HepG2 (cell line): ENCODE measurements around the gene LYRM4. TPM values are rescaled to one million over a fixed set of nuclear protein-coding genes. Genes with fewer than 3 reads are reported as not detected.

Source experiments
- ARNT ChIP-seq: fragments of 450-650 bp; IDR thresholded peaks from 2 replicates; pipeline ENCODE4 v1.6.1; 2017
- ATRX ChIP-seq: sonication (generic); formaldehyde crosslinking; IDR thresholded peaks from 2 replicates; pipeline ENCODE4 v1.4.0; 2020; ENCODE audit warnings: missing genetic modification reagents, borderline replicate concordance
- BRD4 ChIP-seq: sonication (generic); formaldehyde crosslinking; IDR thresholded peaks from 2 replicates; pipeline ENCODE4 v1.4.0; 2020; ENCODE audit warnings: missing genetic modification reagents
- GATAD2A ChIP-seq: IDR thresholded peaks from 2 replicates; pipeline ENCODE4 v1.6.1; 2016
- HNF4G ChIP-seq, 2 experiments: sonication (generic) in 1 of 2; formaldehyde crosslinking in 1 of 2; IDR thresholded peaks; 2 replicates each; pipeline versions ENCODE4 v1.4.0 to v1.6.1; 2011 to 2020; ENCODE audit warnings: borderline replicate concordance in 2 of 2, low read depth in 2 of 2, mild to moderate bottlenecking in 2 of 2, low read length in 1 of 2, missing genetic modification reagents in 1 of 2, moderate library complexity in 1 of 2
- KLF6 ChIP-seq: IDR thresholded peaks from 2 replicates; pipeline ENCODE4 v1.8.0; 2016; ENCODE audit warnings: missing biosample characterization, missing genetic modification reagents
- MXI1 ChIP-seq: IDR thresholded peaks from 3 replicates; pipeline ENCODE4 v1.6.1; 2012; ENCODE audit warnings: low read depth, low read length, inconsistent platforms, borderline replicate concordance
- PCBP1 ChIP-seq: fragments of 200-400 bp; formaldehyde crosslinking; IDR thresholded peaks from 2 replicates; pipeline ENCODE4 v1.6.1; 2017; ENCODE audit warnings: mild to moderate bottlenecking, low read depth, low read length, borderline replicate concordance
- PHF5A ChIP-seq: IDR thresholded peaks from one replicate; pipeline ENCODE4 v1.6.1; 2018; ENCODE audit warnings: low read depth, missing genetic modification reagents; ENCODE audit not compliant: unreplicated experiment
- POLR2AphosphoS5 ChIP-seq: IDR thresholded peaks from 2 replicates; pipeline ENCODE4 v1.6.1; 2012; ENCODE audit warnings: low read depth, low read length
- TBP ChIP-seq: sonication (generic); formaldehyde crosslinking; IDR thresholded peaks from 2 replicates; pipeline ENCODE4 v1.5.0; 2020; ENCODE audit warnings: missing genetic modification reagents
- ZNF180 ChIP-seq: sonication (generic); formaldehyde crosslinking; IDR thresholded peaks from 2 replicates; pipeline ENCODE4 v1.4.0; 2020; ENCODE audit warnings: low read depth, missing genetic modification reagents, borderline replicate concordance
- ZNF777 ChIP-seq: sonication (generic); formaldehyde crosslinking; IDR thresholded peaks from 2 replicates; pipeline ENCODE4 v1.4.0; 2020; ENCODE audit warnings: missing genetic modification reagents
- ZNF878 ChIP-seq: sonication (generic); formaldehyde crosslinking; IDR thresholded peaks from 2 replicates; pipeline ENCODE4 v1.8.1; 2023; ENCODE audit warnings: mild to moderate bottlenecking, missing genetic modification reagents, moderate library complexity
- polyA plus RNA-seq, 8 experiments: library from polyadenylated mRNA; depleted of rRNA in 3 of 8; stranded (reverse) in 7 of 8; unstranded in 1 of 8; fragments of >200 nt; fragmentation: Illumina TruSeq in 4 of 8; extraction: Trizol in 4 of 8; gene quantifications; 2 replicates each; pipeline versions ENCODE4 v1.2.1 to v1.2.3, GENCODE V29; 2011 to 2016; ENCODE audit warnings: low read depth in 4 of 8, missing spikeins in 1 of 8, mixed read lengths in 1 of 8; ENCODE audit not compliant: insufficient read depth in 1 of 8
- total RNA-seq, 5 experiments: library from RNA; depleted of rRNA; stranded (reverse); fragments of >200 nt; fragmentation: Illumina TruSeq; extraction: Trizol; gene quantifications; 2 replicates each; pipeline ENCODE4 v1.2.3, GENCODE V29; 2016; ENCODE audit warnings: low read depth in 1 of 5
- TF ChIP-seq, protein P1 (sequence below): IDR thresholded peaks from 2 replicates; pipeline ENCODE4 v1.6.1; 2018; ENCODE audit warnings: missing genetic modification reagents, mild to moderate bottlenecking, missing compliant biosample characterization
- TF ChIP-seq, protein P2 (sequence below): sonication (generic); formaldehyde crosslinking; IDR thresholded peaks from 2 replicates; pipeline ENCODE4 v1.4.0; 2020; ENCODE audit warnings: low read depth, mild to moderate bottlenecking, missing genetic modification reagents
- TF ChIP-seq, protein P3 (sequence below): sonication (generic); formaldehyde crosslinking; IDR thresholded peaks from 2 replicates; pipeline ENCODE4 v1.4.0; 2020; ENCODE audit warnings: mild to moderate bottlenecking, missing genetic modification reagents
- TF ChIP-seq, protein P4 (sequence below): sonication (generic); formaldehyde crosslinking; IDR thresholded peaks from 2 replicates; pipeline ENCODE4 v1.8.0; 2022; ENCODE audit warnings: mild to moderate bottlenecking, missing genetic modification reagents, borderline replicate concordance
- TF ChIP-seq, protein P5 (sequence below): IDR thresholded peaks from 2 replicates; pipeline ENCODE4 v1.6.1; 2016; ENCODE audit warnings: mild to moderate bottlenecking

Gene LYRM4
- total and polyA plus RNA-seq, 2 of the 13 experiments (the other 11 are each of a cell fraction or from before 2014, with no cell fraction given) = 64.6 to 67.5 TPM

GRCh38 chr6:5059036-5059896 lies 201.5 kb downstream of the LYRM4 start (continued):
- TF ChIP-seq POLR2AphosphoS5 (peak; percentile 43; the same call in 1 of the 2 replicates), TBP (CRISPR knock-in tag) (no peak), BRD4 (CRISPR knock-in tag) (no peak), HNF4G (IDR thresholded peaks at IDR 0.05; ENCODE audit: borderline replicate concordance, low read depth, low read length) (peak; percentile 100), HNF4G (CRISPR knock-in tag; IDR thresholded peaks at IDR 0.05; ENCODE audit: borderline replicate concordance, low read depth) (peak; percentile 98), PCBP1 (no peak), ZNF180 (CRISPR knock-in tag) (no peak), ATRX (CRISPR knock-in tag) (no peak), GATAD2A (CRISPR knock-in tag) (peak; percentile 95), ZNF878 (CRISPR knock-in tag) (peak; percentile 58; the same call in 1 of the 2 replicates), ARNT (no peak), MXI1 (peak; percentile 43; the same call in 1 of the 3 replicates), PHF5A (CRISPR knock-in tag) (peak; percentile 28), ZNF777 (CRISPR knock-in tag) (no peak), KLF6 (CRISPR knock-in tag) (peak; percentile 66; the same call in 1 of the 2 replicates)
- TF ChIP-seq, protein P1, sequence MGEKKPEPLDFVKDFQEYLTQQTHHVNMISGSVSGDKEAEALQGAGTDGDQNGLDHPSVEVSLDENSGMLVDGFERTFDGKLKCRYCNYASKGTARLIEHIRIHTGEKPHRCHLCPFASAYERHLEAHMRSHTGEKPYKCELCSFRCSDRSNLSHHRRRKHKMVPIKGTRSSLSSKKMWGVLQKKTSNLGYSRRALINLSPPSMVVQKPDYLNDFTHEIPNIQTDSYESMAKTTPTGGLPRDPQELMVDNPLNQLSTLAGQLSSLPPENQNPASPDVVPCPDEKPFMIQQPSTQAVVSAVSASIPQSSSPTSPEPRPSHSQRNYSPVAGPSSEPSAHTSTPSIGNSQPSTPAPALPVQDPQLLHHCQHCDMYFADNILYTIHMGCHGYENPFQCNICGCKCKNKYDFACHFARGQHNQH (CRISPR knock-in tag) = peak; percentile 92
- TF ChIP-seq, protein P2, sequence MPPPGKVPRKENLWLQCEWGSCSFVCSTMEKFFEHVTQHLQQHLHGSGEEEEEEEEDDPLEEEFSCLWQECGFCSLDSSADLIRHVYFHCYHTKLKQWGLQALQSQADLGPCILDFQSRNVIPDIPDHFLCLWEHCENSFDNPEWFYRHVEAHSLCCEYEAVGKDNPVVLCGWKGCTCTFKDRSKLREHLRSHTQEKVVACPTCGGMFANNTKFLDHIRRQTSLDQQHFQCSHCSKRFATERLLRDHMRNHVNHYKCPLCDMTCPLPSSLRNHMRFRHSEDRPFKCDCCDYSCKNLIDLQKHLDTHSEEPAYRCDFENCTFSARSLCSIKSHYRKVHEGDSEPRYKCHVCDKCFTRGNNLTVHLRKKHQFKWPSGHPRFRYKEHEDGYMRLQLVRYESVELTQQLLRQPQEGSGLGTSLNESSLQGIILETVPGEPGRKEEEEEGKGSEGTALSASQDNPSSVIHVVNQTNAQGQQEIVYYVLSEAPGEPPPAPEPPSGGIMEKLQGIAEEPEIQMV = peak; percentile 55; the same call in 1 of the 2 replicates
- TF ChIP-seq, protein P3, sequence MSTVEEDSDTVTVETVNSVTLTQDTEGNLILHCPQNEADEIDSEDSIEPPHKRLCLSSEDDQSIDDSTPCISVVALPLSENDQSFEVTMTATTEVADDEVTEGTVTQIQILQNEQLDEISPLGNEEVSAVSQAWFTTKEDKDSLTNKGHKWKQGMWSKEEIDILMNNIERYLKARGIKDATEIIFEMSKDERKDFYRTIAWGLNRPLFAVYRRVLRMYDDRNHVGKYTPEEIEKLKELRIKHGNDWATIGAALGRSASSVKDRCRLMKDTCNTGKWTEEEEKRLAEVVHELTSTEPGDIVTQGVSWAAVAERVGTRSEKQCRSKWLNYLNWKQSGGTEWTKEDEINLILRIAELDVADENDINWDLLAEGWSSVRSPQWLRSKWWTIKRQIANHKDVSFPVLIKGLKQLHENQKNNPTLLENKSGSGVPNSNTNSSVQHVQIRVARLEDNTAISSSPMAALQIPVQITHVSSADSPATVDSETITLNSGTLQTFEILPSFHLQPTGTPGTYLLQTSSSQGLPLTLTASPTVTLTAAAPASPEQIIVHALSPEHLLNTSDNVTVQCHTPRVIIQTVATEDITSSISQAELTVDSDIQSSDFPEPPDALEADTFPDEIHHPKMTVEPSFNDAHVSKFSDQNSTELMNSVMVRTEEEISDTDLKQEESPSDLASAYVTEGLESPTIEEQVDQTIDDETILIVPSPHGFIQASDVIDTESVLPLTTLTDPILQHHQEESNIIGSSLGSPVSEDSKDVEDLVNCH (CRISPR knock-in tag) = no peak
- TF ChIP-seq, protein P4, sequence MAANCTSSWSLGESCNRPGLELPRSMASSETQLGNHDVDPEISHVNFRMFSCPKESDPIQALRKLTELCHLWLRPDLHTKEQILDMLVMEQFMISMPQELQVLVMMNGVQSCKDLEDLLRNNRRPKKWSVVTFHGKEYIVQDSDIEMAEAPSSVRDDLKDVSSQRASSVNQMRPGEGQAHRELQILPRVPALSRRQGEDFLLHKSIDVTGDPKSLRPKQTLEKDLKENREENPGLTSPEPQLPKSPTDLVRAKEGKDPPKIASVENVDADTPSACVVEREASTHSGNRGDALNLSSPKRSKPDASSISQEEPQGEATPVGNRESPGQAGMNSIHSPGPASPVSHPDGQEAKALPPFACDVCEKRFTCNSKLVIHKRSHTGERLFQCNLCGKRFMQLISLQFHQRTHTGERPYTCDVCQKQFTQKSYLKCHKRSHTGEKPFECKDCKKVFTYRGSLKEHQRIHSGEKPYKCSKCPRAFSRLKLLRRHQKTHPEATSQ = peak; percentile 72; the same call in 1 of the 2 replicates
- TF ChIP-seq, protein P5, sequence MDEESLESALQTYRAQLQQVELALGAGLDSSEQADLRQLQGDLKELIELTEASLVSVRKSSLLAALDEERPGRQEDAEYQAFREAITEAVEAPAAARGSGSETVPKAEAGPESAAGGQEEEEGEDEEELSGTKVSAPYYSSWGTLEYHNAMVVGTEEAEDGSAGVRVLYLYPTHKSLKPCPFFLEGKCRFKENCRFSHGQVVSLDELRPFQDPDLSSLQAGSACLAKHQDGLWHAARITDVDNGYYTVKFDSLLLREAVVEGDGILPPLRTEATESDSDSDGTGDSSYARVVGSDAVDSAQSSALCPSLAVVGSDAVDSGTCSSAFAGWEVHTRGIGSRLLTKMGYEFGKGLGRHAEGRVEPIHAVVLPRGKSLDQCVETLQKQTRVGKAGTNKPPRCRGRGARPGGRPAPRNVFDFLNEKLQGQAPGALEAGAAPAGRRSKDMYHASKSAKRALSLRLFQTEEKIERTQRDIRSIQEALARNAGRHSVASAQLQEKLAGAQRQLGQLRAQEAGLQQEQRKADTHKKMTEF (CRISPR knock-in tag) = peak; percentile 88
